NCI-H526 treated with DMSO at 0.1 percent for 48 hours (cell line): Measurements from ENCODE around the gene HPX.

ENCODE experiments used
- DNase-seq: peaks from one replicate; lab custom pipeline; 2025; lab: John Stamatoyannopoulos, UW

Gene HPX

GRCh38 chr11:6468712-6469495 is 28.1 kb upstream of the HPX start:
- DNase-seq: no peak

- DNase-seq: no peak
Measured at GRCh38 chr11:6459099-6459450, 18.3 kb upstream of the HPX start.

GRCh38 chr11:6458352-6459098 is 17.7 kb upstream of the HPX start:
- DNase-seq: no peak

DNA sequence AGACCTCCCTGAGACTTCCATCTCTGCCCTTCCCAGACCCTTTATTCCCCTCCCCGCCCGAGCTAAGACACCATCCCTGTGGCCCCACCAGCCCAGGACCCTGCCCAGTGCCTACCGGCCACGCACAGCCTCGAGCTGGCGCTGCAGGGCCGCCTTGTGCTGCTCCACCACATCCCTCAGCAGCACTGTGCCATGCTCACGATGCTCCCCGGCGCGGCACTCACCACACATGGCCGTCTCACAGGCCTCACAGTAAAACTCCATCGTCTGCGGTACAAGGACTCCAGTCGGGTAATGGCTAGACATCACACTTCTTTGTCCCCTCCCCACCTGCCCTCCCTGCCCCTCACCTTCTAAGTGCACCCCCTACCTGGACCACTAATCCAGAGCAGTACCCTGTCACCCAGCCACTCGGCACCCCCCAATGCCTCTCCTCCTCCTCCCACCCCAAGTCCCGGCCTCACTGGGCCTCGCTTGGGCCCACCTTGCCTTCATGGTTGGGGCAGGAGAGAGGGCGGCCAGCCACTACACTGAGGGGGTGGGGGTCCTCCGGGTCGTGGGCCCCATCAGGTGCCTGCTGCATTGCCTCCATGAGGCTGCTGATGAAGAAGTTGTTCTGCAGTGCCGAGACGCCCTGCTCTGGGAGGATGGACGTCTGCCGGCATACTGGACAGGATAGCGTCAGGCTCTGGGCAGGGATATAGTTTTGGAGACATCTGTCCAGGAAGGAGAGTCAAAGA is 17.0 kb upstream of the HPX start:
- DNase-seq: no peak

DNA sequence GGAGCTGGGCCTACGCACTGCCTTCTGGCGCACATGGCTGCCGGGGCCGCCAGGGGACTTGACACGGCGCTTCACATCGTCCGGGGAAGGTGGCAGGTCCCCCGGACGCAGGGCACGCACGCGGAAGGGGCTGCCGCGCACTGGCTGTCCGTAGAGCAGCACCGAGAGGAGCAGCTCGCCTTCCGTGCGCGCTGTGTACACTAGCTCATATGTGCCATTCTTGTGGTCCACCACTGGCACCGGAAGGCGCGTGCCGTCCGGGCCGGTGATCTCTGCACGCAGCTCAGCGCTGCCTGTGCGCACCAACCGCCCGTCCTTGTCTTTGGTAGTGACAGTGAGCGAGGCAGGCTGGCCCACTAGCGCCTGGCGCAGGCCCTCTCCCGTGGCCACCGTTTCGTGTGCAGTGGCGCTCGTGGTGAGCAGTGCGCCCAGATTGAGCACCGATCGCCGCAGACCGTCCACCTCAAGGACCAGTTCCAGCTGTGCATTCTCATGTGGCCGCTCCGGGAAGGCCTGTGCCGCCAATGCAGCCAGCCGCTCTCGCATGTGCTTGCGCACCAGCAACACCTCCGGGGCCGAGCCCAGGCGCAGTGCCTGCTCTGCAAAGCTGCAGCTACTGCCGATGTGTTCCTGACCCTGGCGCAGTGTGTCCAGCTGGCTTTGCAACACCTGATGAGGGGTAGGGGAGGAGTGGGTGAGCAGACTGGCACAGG is 15.7 kb upstream of the HPX start:
- no peak for DNase-seq

GRCh38 chr11:6455070-6455469 is 14.3 kb upstream of the HPX start:
- DNase-seq: no peak

GRCh38 chr11:6453152-6453551 is 12.4 kb upstream of the HPX start:
- DNase-seq: no peak

GRCh38 chr11:6452219-6452618 is 11.4 kb upstream of the HPX start:
- DNase-seq: no peak

DNA sequence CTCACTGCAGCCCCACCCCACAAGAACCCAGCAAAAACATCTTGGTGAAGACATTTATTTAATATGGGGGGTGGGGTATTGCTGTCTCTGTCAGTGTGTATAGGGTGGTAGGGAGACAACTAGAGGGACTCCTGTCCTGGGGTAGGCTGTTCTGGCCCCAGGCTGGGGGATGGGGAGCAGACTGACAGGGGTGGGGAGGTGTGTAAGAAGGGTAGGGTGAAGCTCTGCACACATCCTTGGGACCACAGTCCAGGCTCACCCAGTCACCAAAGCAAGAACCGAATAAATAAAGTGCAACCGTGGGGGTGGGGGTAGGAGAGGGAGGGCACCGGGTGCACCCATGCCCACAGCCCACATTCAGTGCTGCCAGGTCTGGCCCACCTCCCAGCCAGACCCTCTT is 7.8 kb upstream of the HPX start:
- DNase-seq: no peak

- no peak for DNase-seq
Measured at GRCh38 chr11:6443269-6444003, 2.6 kb upstream of the HPX start.

GRCh38 chr11:6442441-6442840 is 1.7 kb upstream of the HPX start:
- no peak for DNase-seq

DNA sequence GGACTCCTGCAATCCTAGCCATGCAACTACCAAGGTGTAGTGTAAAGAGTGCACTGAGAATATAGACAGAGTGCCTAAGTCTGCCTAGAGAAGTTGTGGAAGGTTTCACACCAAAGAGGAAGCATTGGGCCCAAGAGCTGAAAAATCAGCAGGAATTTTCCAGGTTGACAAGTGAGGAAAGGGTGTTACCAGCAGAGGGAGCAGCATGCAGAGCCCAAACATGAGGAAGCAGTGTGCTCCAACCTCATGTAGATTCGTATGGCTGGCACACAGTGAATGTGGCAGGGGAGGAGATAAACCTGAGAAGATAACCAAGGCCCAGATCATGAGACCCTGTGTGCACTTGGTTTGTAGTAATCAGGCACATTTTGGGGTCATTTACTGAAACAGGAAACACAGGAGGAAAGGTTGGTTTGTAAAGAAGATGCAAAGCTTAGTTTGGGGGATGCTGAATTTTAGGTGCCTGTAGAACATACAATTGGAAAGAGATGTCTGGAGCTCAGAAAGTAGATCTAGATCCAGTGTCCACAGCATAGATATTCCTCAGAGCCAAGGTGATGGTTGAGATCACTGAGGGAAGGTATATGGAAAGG is 1.7 kb downstream of the HPX start:
- DNase-seq: peak; percentile 24

DNA sequence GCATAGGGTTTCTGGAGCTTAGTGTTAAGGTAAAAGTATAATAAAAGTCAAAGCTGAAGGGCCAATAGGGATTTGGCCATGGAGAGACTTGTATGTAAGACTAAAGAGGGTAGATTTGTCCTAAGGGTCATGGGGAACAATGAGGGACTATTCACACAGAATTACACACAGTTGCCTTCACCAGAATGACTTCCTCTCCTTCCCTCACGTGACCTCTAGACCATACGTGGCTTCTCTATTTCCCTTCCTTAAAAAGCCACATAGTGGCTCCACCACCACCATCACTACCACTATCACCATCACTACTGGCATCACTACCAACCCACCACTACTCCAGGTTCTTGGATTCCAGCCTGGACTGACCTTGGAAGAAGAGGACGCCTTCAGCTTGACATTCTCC is 2.8 kb downstream of the HPX start:
- no peak for DNase-seq

DNA sequence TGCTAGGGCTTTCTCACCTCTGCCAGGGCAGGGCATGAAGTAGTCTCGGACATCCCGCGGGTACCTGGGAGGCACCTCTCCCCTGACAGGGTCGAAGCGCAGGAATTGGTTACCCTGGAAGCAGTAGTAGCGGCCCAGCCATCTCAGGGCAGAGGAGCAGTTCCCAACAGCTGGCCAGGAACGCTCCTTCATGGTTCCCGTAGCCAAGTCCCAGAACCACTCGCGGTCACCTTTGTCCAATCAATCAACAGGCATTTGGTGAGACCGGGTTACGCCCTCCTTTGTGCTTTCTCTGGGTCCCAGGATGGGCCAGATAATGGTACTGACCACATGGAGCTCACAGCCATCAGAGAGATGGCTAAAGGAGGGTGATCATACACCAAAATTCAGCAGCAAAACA is 3.4 kb downstream of the HPX start:
- DNase-seq: no peak

DNA sequence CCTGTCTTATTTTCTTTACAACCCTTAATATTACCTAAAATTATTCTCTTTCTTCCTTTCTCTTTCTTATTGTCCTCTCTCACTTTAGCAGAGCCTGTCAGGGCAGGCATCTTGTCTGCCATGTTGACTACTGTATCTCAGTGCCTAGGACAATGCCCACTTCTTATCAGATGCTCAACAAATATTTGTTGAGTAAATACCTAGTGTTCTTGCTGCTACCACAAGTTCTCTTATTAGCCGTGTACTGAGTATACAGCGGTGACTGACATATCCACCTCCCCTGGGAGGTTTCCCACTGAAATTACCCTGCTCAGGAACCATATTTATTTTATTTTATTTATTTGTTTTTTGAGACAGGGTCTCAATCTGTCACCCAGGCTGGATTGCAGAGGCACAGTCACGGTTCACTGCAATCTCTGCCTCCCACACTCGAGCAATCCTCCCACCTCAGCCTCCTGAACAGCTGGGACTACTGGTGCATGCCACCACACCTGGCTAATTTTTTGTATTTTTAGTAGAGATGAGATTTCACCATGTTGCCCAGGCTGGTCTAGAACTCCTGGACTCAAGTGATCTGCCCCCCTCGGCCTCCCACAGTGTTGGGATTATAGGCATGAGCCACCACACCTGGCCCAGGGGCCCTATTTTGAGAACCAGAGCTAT is 6.7 kb downstream of the HPX start:
- DNase-seq: no peak

GRCh38 chr11:6431861-6432260 is 8.9 kb downstream of the HPX start:
- no peak for DNase-seq

DNA sequence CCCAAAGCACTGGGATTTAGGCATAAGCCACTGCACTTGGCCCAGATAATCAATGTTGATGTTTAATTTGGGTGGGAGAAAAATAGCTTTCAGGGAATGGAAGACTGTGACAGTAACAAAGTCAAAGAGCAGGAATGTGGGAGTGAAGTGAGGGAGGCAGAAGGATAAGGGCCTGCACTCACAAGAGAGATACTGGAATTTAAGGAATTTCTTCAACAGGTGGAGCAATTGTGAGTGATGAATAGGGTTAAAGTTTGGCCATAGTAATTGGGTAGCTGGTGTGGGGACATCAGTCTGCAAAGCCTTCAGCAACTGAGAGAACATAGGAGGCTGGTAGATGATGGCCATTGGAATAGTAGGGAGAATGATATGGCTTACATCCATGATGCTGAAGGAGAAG is 13.3 kb downstream of the HPX start:
- DNase-seq: no peak

DNA sequence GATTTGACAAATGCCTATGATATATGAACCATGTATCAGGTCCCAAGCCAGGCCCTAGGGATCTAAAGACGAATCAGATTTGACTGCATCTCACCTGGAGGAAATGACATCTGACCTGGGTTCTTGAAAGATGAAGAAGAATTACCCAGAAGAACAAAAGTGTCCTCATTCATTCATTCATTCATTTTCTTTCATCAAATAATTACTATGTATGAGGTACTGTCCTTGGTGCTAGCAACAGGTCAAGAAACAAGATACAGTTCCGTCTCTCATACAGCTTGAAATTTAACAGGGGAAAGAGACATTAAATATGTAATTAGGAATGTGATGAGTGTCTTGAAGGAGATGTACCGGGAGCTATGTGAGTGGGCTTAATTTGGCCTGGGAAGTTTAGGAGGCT is 20.1 kb downstream of the HPX start:
- no peak for DNase-seq

DNA sequence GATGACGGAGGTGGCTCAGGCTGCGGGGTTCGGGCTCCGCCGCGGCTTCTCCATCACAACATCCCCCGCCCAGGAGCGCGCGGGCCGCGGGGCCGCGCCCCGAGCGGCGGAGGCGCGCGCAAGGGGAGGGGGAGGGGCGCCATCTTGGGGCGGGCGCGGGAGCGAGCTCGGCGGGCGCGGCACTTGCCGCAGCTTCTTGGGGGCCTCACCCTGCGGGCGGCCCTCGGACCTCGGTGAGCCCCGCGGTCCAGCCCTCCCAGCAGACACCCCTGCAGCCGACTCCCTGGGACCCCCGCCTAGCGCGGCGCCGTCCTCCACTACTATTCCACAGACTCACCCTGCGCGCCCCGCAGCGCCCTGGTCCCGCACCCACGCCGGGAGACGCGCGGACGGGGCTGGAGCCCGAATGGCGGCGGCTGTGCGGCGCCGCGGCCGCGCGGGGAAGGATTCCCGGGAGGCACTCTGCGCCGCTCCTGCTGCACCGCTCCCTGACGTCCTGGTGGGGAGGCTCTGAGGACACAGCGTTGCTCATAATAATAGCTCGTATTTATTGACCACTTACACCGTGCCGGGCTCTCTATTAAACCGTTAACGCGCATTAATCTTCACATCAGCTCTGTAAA is 21.7 kb downstream of the HPX start, which contains the start of gene APBB1:
Gene APBB1, minus strand, starts transcription at position 86 of the 623 bp plus-strand sequence. CDS start 7,747 bp downstream, outside the sequence.
- DNase-seq: peak; percentile 48

DNA sequence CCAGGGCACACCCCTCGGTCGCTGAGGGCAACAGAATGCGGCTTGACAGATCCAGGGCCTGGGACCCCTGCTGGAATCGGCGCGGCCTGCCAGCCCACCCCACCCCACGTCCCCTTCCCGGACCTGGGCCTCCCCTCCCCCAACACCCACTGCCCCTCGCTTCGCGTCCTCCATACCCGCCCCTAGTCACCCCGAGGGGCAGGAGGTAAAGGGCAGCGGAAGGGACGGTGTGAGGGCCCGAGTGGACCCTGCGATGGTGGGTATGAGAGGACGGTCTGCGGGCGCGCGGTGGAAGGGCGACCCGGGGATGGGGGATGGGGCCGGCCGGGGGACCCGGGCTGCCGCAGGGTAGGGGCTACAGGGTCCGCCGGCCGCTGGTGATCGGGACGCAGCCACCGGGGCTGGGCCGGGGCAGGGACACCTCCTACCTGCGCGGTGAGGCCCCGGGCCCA is 22.2 kb downstream of the HPX start:
- DNase-seq: no peak
